Measurements from ENCODE around the gene MKS1.

The MKS1 gene

DNA sequence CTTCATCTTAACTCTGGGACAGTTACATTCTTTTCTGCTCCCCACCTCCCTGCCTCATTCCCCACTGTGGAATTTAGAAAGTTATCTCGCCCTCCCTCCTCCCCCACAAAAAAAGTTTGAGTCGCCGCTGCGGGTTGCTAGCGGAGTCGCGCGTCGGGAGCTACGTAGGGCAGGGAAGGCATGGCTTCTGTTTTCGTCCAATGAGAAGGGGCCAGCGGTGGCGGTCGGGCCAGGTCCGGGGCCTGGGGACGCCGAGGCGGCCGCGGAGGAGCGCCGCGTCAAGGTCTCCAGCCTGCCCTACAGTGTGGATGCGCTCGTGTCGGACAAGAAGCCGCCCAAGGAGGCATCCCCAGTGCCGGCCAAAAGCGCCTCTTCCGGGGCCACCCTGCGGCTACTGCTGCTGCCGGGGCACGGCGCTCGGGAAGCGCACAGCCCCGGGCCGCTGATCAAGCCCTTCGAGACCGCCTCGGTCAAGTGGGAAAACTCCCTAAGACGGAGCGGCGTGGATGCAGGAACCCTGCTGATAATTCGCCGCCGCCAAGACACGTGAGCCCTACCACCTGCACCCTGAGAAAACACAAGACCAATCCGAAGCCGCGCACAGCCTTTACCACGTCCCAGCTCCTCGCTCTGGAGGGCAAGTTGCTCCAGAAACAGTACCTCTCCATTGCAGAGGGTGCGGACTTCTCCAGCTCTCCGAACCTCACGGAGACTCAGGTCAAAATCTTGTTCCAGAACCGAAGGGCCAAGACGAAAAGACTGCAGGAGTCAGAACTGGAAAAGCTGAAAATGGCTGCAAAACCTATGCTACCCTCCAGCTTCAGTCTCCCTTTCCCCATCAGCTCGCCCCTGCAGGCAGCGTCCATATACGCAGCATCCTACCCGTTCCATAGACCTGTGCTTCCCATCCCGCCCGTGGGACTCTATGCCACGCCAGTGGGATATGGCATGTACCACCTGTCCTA lies 61.9 kb downstream of the MKS1 start:
- DNase-seq, result no peak

Data from MV-4-11 (cell line).